B cell (primary cell): ENCODE data around the gene DCUN1D1. TPM values are rescaled to one million over a fixed set of nuclear protein-coding genes. Genes with fewer than 3 reads are reported as not detected.
A peak's percentile ranks its signal among the peaks of the same experiment; 100 is the strongest.

Experiments used
- ATAC-seq: fragments of 200-7000 bp; cut with Tn5 transposase; one replicate; pipeline ENCODE4 v1.10.0; 2021; ENCODE audit warnings: low read depth, mild to moderate bottlenecking, moderate number of reproducible peaks, moderate library complexity
- CTCF ChIA-PET: fragments of 350-600 bp; sonication (Branson Sonifier 250); formaldehyde crosslinking; loops from one replicate; lab custom pipeline; 2021; ENCODE audit warnings: antibody characterized with exemption, inconsistent platforms; lab: Charles Lee
- POLR2A ChIA-PET: fragments of 350-600 bp; sonication (Branson Sonifier 250); formaldehyde crosslinking; loops from one replicate; lab custom pipeline; 2021; ENCODE audit warnings: antibody characterized with exemption; lab: Charles Lee
- DNase-seq: peaks from one replicate; pipeline ENCODE4 v3.0.0; 2013
- H2AFZ ChIP-seq: 2 replicates; pipeline ENCODE4 v1.6.1; 2012; ENCODE audit warnings: mild to moderate bottlenecking, low read depth, low read length; ENCODE audit not compliant: insufficient read depth, poor library complexity, severe bottlenecking
- H3K27ac ChIP-seq, 2 donors: 1 replicate in 1 of 2; 2 replicates in 1 of 2; pipeline ENCODE4 v1.5.1; 2012 to 2013; ENCODE audit warnings: low read length in 2 of 2, mild to moderate bottlenecking in 2 of 2, moderate library complexity in 1 of 2
- H3K27me3 ChIP-seq, 4 experiments: fragments of 200-600 bp in 1 of 4; sonication (generic) in 1 of 4; replicated peaks in 1 of 4; 1 replicate in 2 of 4; 2 replicates in 2 of 4; pipeline versions ENCODE4 v1.6.1 to v1.7.0; 2013 to 2016; ENCODE audit warnings: low read length in 3 of 4, mild to moderate bottlenecking in 2 of 4, mixed read lengths in 1 of 4, moderate library complexity in 1 of 4; ENCODE audit not compliant: insufficient read depth in 4 of 4, control insufficient read depth in 3 of 4; ENCODE audit errors: control extremely low read depth in 1 of 4
- H3K36me3 ChIP-seq, 2 experiments: replicated peaks in 1 of 2; 1 replicate in 1 of 2; 2 replicates in 1 of 2; pipeline versions ENCODE4 v1.6.1 to v1.7.1; 2013; ENCODE audit warnings: low read length in 1 of 2; ENCODE audit not compliant: insufficient read depth in 2 of 2, control insufficient read depth in 1 of 2; ENCODE audit errors: control extremely low read depth in 1 of 2, extremely low read depth in 1 of 2
- H3K4me1 ChIP-seq, 2 donors: fragments of 200-600 bp in 1 of 2; sonication (generic) in 1 of 2; 1 replicate in 1 of 2; 2 replicates in 1 of 2; pipeline versions ENCODE4 v1.5.1 to v1.6.1; 2013 to 2017; ENCODE audit warnings: low read length in 2 of 2; ENCODE audit not compliant: control insufficient read depth in 2 of 2, insufficient read depth in 2 of 2
- H3K4me2 ChIP-seq: replicated peaks from 2 replicates; pipeline ENCODE3; 2012; ENCODE audit warnings: mild to moderate bottlenecking, low read depth, low read length; ENCODE audit not compliant: poor library complexity, severe bottlenecking
- H3K4me3 ChIP-seq, 5 experiments: fragments of 200-600 bp in 1 of 5; sonication (generic) in 1 of 5; 1 replicate in 3 of 5; 2 replicates in 2 of 5; pipeline versions ENCODE4 v1.5.1 to v1.7.0; 2011 to 2016; ENCODE audit warnings: low read length in 4 of 5, mild to moderate bottlenecking in 4 of 5, low read depth in 2 of 5, control low read depth in 1 of 5, moderate library complexity in 1 of 5; ENCODE audit not compliant: insufficient read depth in 1 of 5; ENCODE audit errors: control extremely low read depth in 1 of 5, extremely low read depth in 1 of 5
- H3K79me2 ChIP-seq: fragments of 200-600 bp; sonication (generic); one replicate; pipeline ENCODE4 v1.6.0; 2016; ENCODE audit warnings: low read length; ENCODE audit not compliant: control insufficient read depth, insufficient read depth
- H3K9ac ChIP-seq: fragments of 200-600 bp; sonication (generic); 2 replicates; pipeline ENCODE4 v1.6.1; 2017; ENCODE audit warnings: mild to moderate bottlenecking, low read length, moderate library complexity
- H3K9me3 ChIP-seq, 3 donors: one replicate each; pipeline versions ENCODE4 v1.6.1 to v1.7.1; 2013; ENCODE audit warnings: low read length in 2 of 3; ENCODE audit not compliant: control insufficient read depth in 2 of 3, insufficient read depth in 1 of 3; ENCODE audit errors: control extremely low read depth in 1 of 3
- H4K20me1 ChIP-seq: 2 replicates; pipeline ENCODE4 v1.6.0; 2012; ENCODE audit warnings: mild to moderate bottlenecking, low read length; ENCODE audit not compliant: insufficient read depth, control insufficient read depth, poor library complexity, severe bottlenecking
- H3K27ac Mint-ChIP-seq: one replicate; pipeline ENCODE4 v1.8.0; 2021; ENCODE audit warnings: mixed read lengths
- H3K27me3 Mint-ChIP-seq: one replicate; pipeline ENCODE4 v1.8.0; 2021; ENCODE audit warnings: mixed read lengths
- H3K4me1 Mint-ChIP-seq: one replicate; pipeline ENCODE4 v1.8.0; 2021; ENCODE audit warnings: mixed read lengths
- H3K4me3 Mint-ChIP-seq: one replicate; pipeline ENCODE4 v1.8.0; 2021; ENCODE audit warnings: mixed read lengths
- H3K9me3 Mint-ChIP-seq: one replicate; pipeline ENCODE4 v1.8.0; 2022; ENCODE audit warnings: mixed read lengths; ENCODE audit not compliant: insufficient read depth
- CTCF ChIP-seq: fragments of 200-600 bp; IDR thresholded peaks from one replicate; pipeline ENCODE4 v1.8.0; 2022; ENCODE audit warnings: antibody characterized with exemption, mild to moderate bottlenecking
- EZH2 ChIP-seq: IDR thresholded peaks from 2 replicates; pipeline ENCODE4 v1.6.1; 2012; ENCODE audit warnings: borderline replicate concordance, low read depth, mild to moderate bottlenecking, moderate library complexity, low read length; ENCODE audit not compliant: insufficient read depth, poor library complexity, severe bottlenecking
- WGBS: methylation state at CpG from one replicate; pipeline ENCODE4 v1.1.5; 2013; ENCODE audit warnings: missing lambda C conversion rate; ENCODE audit not compliant: insufficient coverage; 5-methylcytosine and 5-hydroxymethylcytosine counted together
- intact Hi-C: fragments of 100-400 bp; cut with micrococcal nuclease; formaldehyde crosslinking; loops from one replicate; pipeline ENCODE4 v1.10.0; 2022
- polyA plus RNA-seq: library from polyadenylated mRNA; depleted of rRNA; stranded (reverse); fragments of >200 nt; gene quantifications from 2 replicates; pipeline ENCODE4 v1.2.3, GENCODE V29; 2012
- total RNA-seq, 2 donors: library from RNA; stranded (reverse); fragments of 120-200 nt in 1 of 2; gene quantifications; 1 replicate in 1 of 2; 2 replicates in 1 of 2; pipeline versions ENCODE4 v1.2.3 to v1.2.4, GENCODE V29; 2013 to 2022

DCUN1D1 gene
- total and polyA plus RNA-seq, 2 donors (not counting 1 experiment from before 2014, with no cell fraction given) = 3.7 to 35.5 TPM

GRCh38 chr3:182983876-182984275, 3.5 kb upstream of the DCUN1D1 start:
- Histone ChIP-seq H3K4me1 (peaks cover 11 to 14% of the 10 kb centered on the region in 2 donors), H3K9me3 (no peaks in the 10 kb centered on the region), H3K4me2 (no peak overlapping the region), H3K79me2 (peaks cover 10% of the 10 kb centered on the region), H2AFZ (no peak overlapping the region), H3K27me3 (no peaks in the 10 kb centered on the region), H3K36me3 (no peaks in the 10 kb centered on the region), H3K27ac (no peak overlapping the region), H3K4me3 (no peak overlapping the region), H4K20me1 (no peaks in the 10 kb centered on the region), H3K9ac (no peak overlapping the region)
- no peak for ATAC-seq
- no peak for DNase-seq
- no peak for TF ChIP-seq CTCF
- TF ChIP-seq EZH2 = no peak
- intact Hi-C loops = no loop called here
- Mint-ChIP-seq H3K27me3 (no peaks in the 10 kb centered on the region), H3K9me3 (no peaks in the 10 kb centered on the region), H3K4me3 (no peak overlapping the region), H3K27ac (no peak overlapping the region), H3K4me1 (peaks cover 15% of the 10 kb centered on the region)
- ChIA-PET CTCF (interaction anchor here (1.0 kb wide), 1 partner anchor 13 kb away, joined by 6 read pairs; no protein-coding TSS in a partner anchor), POLR2A (no interaction called here)

- H3K4me3 Mint-ChIP-seq = no peak overlapping the region
- no peaks in the 10 kb centered on the region for H3K27me3 Mint-ChIP-seq
- H3K4me1 Mint-ChIP-seq = peaks cover 31% of the 10 kb centered on the region
- Histone ChIP-seq H3K36me3 (no peaks in the 10 kb centered on the region), H3K4me3 (peak overlapping the region in 4 of 5 experiments; percentile 62 to 75 (median 66)), H3K4me1 (peaks cover 18 to 21% of the 10 kb centered on the region in 2 donors), H3K27ac (peak overlapping the region; percentile 66 to 72), H3K9me3 (no peaks in the 10 kb centered on the region), H3K27me3 (no peaks in the 10 kb centered on the region), H3K9ac (peak overlapping the region; percentile 70), H3K79me2 (peaks cover 38% of the 10 kb centered on the region), H3K4me2 (peak overlapping the region; percentile 85), H2AFZ (peak overlapping the region; percentile 84), H4K20me1 (peaks cover 18% of the 10 kb centered on the region)
- intact Hi-C loops = no loop called here
- H3K9me3 Mint-ChIP-seq = no peaks in the 10 kb centered on the region
- ATAC-seq (peak; percentile 0), DNase-seq (no peak)
- ChIA-PET CTCF (no interaction called here), POLR2A (interaction anchor here (1.2 kb wide), 1 partner anchor 118 kb away, joined by 3 read pairs; the partner anchor contains the start of gene MCCC1)
- H3K27ac Mint-ChIP-seq = peak overlapping the region; percentile 90
- 98% methylated on average over 7 of the region's 10 CpGs for WGBS
- TF ChIP-seq EZH2 (no peak), CTCF (no peak)
Measured at GRCh38 chr3:182981038-182981380, 671 bp upstream of the DCUN1D1 start.
